ENCODE data around the gene POLR2M.

POLR2M gene

DNA sequence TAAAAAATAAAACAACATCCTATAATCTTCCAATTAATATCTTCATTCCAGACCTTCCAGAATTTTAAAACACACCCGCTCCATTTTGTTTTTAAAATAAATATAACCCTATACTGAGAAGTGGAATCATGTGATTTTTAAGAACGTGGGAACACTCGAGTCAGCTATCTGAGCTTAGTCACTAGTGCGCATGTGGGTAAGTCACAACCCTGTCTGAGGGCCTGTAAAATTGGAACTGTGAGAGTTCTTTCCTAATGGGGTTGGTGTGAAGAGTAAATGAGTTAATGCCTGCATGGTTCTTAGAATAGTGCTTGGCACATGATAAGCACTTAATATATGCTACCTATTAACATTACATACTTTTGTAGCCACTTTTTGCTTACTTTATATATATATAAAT lies 19.9 kb upstream of the POLR2M start:
- Histone ChIP-seq H4K20me1 (ENCODE audit: insufficient read depth, low read length) (no peaks in the 10 kb centered on the region), H2AFZ (ENCODE audit: low read length) (no peak overlapping the region), H3F3A (ENCODE audit: insufficient read depth, low read length) (no peaks in the 10 kb centered on the region), H3K9ac (ENCODE audit: low read length) (no peak overlapping the region), H3K79me2 (ENCODE audit: insufficient read depth, low read length) (no peaks in the 10 kb centered on the region), H3K4me2 (ENCODE audit: low read length) (no peak overlapping the region), H3K36me3 (ENCODE audit: insufficient read depth, low read length) (no peaks in the 10 kb centered on the region), H3K27ac (ENCODE audit: low read depth, low read length, poor library complexity, severe bottlenecking) (no peak overlapping the region), H3K4me3 (ENCODE audit: low read depth, low read length, poor library complexity, severe bottlenecking) (no peak overlapping the region), H3K4me1 (ENCODE audit: insufficient read depth, low read length, severe bottlenecking) (no peaks in the 10 kb centered on the region), H3K27me3 (ENCODE audit: insufficient read depth, low read length) (no peaks in the 10 kb centered on the region), H3K9me3 (ENCODE audit: low read length) (no peaks in the 10 kb centered on the region), H3K9me2 (ENCODE audit: low read depth, low read length) (no peaks in the 10 kb centered on the region)
- no peak for TF ChIP-seq EZH2 (IDR thresholded peaks at IDR 0.05; ENCODE audit: borderline replicate concordance, low read length)

DNA sequence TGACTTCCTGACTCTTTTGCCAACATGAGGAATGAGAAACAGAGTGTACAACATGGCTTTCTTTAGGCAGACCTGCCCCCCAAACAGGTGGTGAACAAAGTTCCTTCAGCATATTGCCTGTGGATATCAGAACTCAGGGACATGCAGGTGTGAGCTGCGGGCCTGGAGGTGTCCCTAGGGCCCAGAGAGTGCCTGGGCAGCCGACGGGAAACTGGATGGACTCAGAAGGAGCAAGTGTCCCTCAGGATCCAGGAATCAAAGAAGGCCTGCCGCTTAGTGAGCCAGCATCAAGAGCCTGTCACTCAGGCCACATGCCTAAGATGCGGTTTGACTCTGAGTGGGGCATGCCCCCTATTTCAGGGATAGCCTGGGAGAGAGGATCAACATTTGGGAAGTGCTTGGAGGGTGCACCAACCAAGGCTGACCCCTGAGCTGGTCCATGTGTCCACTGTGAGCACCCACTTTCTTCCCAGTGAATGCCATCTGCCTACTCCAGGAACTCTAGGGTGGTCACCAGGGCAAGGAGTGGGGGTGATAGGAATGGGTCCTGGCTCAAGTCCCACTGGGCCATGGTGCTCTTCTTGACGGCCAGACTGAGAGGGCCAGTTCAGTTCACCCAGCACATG lies 16.1 kb upstream of the POLR2M start:
- no peaks in the 10 kb centered on the region for H3K79me2 ChIP-seq (ENCODE audit: insufficient read depth, low read length)
- H3K9ac ChIP-seq (ENCODE audit: low read length) = no peak overlapping the region
- no peak overlapping the region for H3K4me2 ChIP-seq (ENCODE audit: low read length)
- no peaks in the 10 kb centered on the region for H3K4me1 ChIP-seq (ENCODE audit: insufficient read depth, low read length, severe bottlenecking)
- H3K9me3 ChIP-seq (ENCODE audit: low read length) = no peaks in the 10 kb centered on the region
- no peak overlapping the region for H3K4me3 ChIP-seq (ENCODE audit: low read depth, low read length, poor library complexity, severe bottlenecking)
- no peaks in the 10 kb centered on the region for H3F3A ChIP-seq (ENCODE audit: insufficient read depth, low read length)
- no peak overlapping the region for H2AFZ ChIP-seq (ENCODE audit: low read length)
- TF ChIP-seq, protein P1, sequence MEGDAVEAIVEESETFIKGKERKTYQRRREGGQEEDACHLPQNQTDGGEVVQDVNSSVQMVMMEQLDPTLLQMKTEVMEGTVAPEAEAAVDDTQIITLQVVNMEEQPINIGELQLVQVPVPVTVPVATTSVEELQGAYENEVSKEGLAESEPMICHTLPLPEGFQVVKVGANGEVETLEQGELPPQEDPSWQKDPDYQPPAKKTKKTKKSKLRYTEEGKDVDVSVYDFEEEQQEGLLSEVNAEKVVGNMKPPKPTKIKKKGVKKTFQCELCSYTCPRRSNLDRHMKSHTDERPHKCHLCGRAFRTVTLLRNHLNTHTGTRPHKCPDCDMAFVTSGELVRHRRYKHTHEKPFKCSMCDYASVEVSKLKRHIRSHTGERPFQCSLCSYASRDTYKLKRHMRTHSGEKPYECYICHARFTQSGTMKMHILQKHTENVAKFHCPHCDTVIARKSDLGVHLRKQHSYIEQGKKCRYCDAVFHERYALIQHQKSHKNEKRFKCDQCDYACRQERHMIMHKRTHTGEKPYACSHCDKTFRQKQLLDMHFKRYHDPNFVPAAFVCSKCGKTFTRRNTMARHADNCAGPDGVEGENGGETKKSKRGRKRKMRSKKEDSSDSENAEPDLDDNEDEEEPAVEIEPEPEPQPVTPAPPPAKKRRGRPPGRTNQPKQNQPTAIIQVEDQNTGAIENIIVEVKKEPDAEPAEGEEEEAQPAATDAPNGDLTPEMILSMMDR (IDR thresholded peaks at IDR 0.05; ENCODE audit: low read length) = no peak
- TF ChIP-seq EZH2 (IDR thresholded peaks at IDR 0.05; ENCODE audit: borderline replicate concordance, low read length) = no peak
- no peaks in the 10 kb centered on the region for H3K36me3 ChIP-seq (ENCODE audit: insufficient read depth, low read length)
- no peaks in the 10 kb centered on the region for H4K20me1 ChIP-seq (ENCODE audit: insufficient read depth, low read length)
- H3K27ac ChIP-seq (ENCODE audit: low read depth, low read length, poor library complexity, severe bottlenecking) = no peak overlapping the region
- no peaks in the 10 kb centered on the region for H3K27me3 ChIP-seq (ENCODE audit: insufficient read depth, low read length)
- H3K9me2 ChIP-seq (ENCODE audit: low read depth, low read length) = no peaks in the 10 kb centered on the region

DNA sequence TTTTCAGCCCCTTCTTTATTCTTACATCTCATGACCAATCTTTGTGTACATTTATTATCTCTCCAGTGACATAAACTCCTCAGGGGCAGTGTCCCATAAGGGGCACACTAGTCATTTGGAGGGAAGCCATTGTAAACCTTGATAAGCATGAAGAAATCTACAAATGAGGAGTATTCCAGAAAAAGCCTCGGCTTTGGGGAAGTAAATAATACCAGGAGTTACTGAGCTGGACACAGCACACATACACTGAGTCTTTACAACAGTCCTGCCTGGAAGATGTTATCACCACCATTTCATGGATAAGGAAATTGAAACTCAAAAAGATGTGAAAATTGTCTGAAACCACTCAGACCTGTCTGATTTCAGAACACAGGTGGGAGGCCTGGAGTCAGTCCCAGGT lies 15.4 kb upstream of the POLR2M start:
- H3K9me2 ChIP-seq (ENCODE audit: low read depth, low read length) = no peaks in the 10 kb centered on the region
- H3K9me3 ChIP-seq (ENCODE audit: low read length) = no peaks in the 10 kb centered on the region
- H3K36me3 ChIP-seq (ENCODE audit: insufficient read depth, low read length) = no peaks in the 10 kb centered on the region
- no peak overlapping the region for H3K9ac ChIP-seq (ENCODE audit: low read length)
- H3K27ac ChIP-seq (ENCODE audit: low read depth, low read length, poor library complexity, severe bottlenecking) = no peak overlapping the region
- H3K79me2 ChIP-seq (ENCODE audit: insufficient read depth, low read length) = no peaks in the 10 kb centered on the region
- no peaks in the 10 kb centered on the region for H3F3A ChIP-seq (ENCODE audit: insufficient read depth, low read length)
- H3K4me1 ChIP-seq (ENCODE audit: insufficient read depth, low read length, severe bottlenecking) = no peaks in the 10 kb centered on the region
- H4K20me1 ChIP-seq (ENCODE audit: insufficient read depth, low read length) = no peaks in the 10 kb centered on the region
- no peak overlapping the region for H3K4me2 ChIP-seq (ENCODE audit: low read length)
- H3K27me3 ChIP-seq (ENCODE audit: insufficient read depth, low read length) = no peaks in the 10 kb centered on the region
- no peak overlapping the region for H3K4me3 ChIP-seq (ENCODE audit: low read depth, low read length, poor library complexity, severe bottlenecking)
- no peak for TF ChIP-seq EZH2 (IDR thresholded peaks at IDR 0.05; ENCODE audit: borderline replicate concordance, low read length)
- TF ChIP-seq, protein P1 (IDR thresholded peaks at IDR 0.05; ENCODE audit: low read length) = no peak
- no peak overlapping the region for H2AFZ ChIP-seq (ENCODE audit: low read length)

DNA sequence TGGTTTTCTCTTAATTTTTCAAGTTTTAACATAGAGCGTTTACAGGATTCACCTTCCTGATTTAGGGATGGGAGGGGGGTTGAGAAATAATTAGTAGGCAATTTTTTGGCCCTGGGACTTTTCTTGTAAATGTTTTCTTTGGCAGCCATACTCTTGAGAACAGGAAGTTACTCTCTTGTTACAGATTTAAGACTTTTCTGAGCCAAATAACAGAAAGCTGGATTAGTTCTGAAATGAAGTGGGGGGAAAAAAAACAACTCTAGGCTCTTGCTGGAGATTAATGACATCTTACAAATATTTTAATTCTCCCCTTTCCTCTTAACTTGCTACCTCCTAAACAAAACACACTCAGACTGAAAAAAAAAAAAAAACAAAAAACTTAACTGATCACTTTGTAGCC lies 13.8 kb upstream of the POLR2M start:
- Histone ChIP-seq H3K4me3 (ENCODE audit: low read depth, low read length, poor library complexity, severe bottlenecking) (no peak overlapping the region), H3K9me3 (ENCODE audit: low read length) (no peaks in the 10 kb centered on the region), H3K4me1 (ENCODE audit: insufficient read depth, low read length, severe bottlenecking) (no peaks in the 10 kb centered on the region), H3K27ac (ENCODE audit: low read depth, low read length, poor library complexity, severe bottlenecking) (no peak overlapping the region), H3K4me2 (ENCODE audit: low read length) (no peak overlapping the region), H3F3A (ENCODE audit: insufficient read depth, low read length) (no peaks in the 10 kb centered on the region), H2AFZ (ENCODE audit: low read length) (no peak overlapping the region), H3K79me2 (ENCODE audit: insufficient read depth, low read length) (no peaks in the 10 kb centered on the region), H4K20me1 (ENCODE audit: insufficient read depth, low read length) (no peaks in the 10 kb centered on the region), H3K27me3 (ENCODE audit: insufficient read depth, low read length) (no peaks in the 10 kb centered on the region), H3K36me3 (ENCODE audit: insufficient read depth, low read length) (no peaks in the 10 kb centered on the region), H3K9ac (ENCODE audit: low read length) (no peak overlapping the region), H3K9me2 (ENCODE audit: low read depth, low read length) (no peaks in the 10 kb centered on the region)
- TF ChIP-seq, protein P1 (IDR thresholded peaks at IDR 0.05; ENCODE audit: low read length) = no peak
- no peak for TF ChIP-seq EZH2 (IDR thresholded peaks at IDR 0.05; ENCODE audit: borderline replicate concordance, low read length)
